CD8-positive, alpha-beta memory T cell (primary cell): ENCODE results near the gene GABBR1. TPM values are rescaled to one million over a fixed set of nuclear protein-coding genes. Genes with fewer than 3 reads are reported as not detected.

ENCODE experiments used
- CTCF ChIA-PET: fragments of 350-600 bp; sonication (Branson Sonifier 250); formaldehyde crosslinking; loops from one replicate; lab custom pipeline; 2021; ENCODE audit warnings: antibody characterized with exemption; lab: Charles Lee
- POLR2A ChIA-PET: fragments of 350-600 bp; sonication (Branson Sonifier 250); formaldehyde crosslinking; loops from one replicate; lab custom pipeline; 2021; ENCODE audit warnings: antibody characterized with exemption; lab: Charles Lee
- DNase-seq, 5 donors: peaks; one replicate each; pipeline versions ENCODE4 v3.0.0 to v3.0.0-alpha.2; 2020 to 2022; ENCODE audit warnings: mixed read lengths in 1 of 5
- H3K27ac ChIP-seq: one replicate; pipeline ENCODE4 v1.7.0; 2013; ENCODE audit warnings: low read depth, mild to moderate bottlenecking, low read length, moderate library complexity
- H3K27me3 ChIP-seq: 2 replicates; pipeline ENCODE4 v1.7.0; 2013; ENCODE audit warnings: low read length, mild to moderate bottlenecking; ENCODE audit not compliant: insufficient read depth, poor library complexity, severe bottlenecking
- H3K36me3 ChIP-seq: 2 replicates; pipeline ENCODE4 v1.7.0; 2013; ENCODE audit warnings: mild to moderate bottlenecking, low read length, moderate library complexity; ENCODE audit not compliant: insufficient read depth
- H3K4me1 ChIP-seq: 2 replicates; pipeline ENCODE4 v1.7.0; 2013; ENCODE audit warnings: mild to moderate bottlenecking, low read length, moderate library complexity; ENCODE audit not compliant: insufficient read depth
- H3K4me3 ChIP-seq: 2 replicates; pipeline ENCODE4 v1.7.0; 2013; ENCODE audit warnings: mild to moderate bottlenecking, low read length
- H3K9me3 ChIP-seq: 2 replicates; pipeline ENCODE4 v1.7.0; 2013; ENCODE audit warnings: mild to moderate bottlenecking, low read length
- H3K27ac Mint-ChIP-seq, 8 donors: one replicate each; pipeline ENCODE4 v1.8.0; 2020 to 2021; ENCODE audit warnings: mixed read lengths in 8 of 8, mild to moderate bottlenecking in 6 of 8, inconsistent platforms in 3 of 8, moderate library complexity in 3 of 8
- H3K27me3 Mint-ChIP-seq, 2 donors: one replicate each; pipeline ENCODE4 v1.8.0; 2020 to 2021; ENCODE audit warnings: mixed read lengths in 2 of 2, mild to moderate bottlenecking in 1 of 2, moderate library complexity in 1 of 2
- H3K36me3 Mint-ChIP-seq, 3 donors: one replicate each; pipeline ENCODE4 v1.8.0; 2020 to 2021; ENCODE audit warnings: mixed read lengths in 3 of 3, inconsistent platforms in 1 of 3, mild to moderate bottlenecking in 1 of 3
- H3K4me1 Mint-ChIP-seq, 3 donors: one replicate each; pipeline ENCODE4 v1.8.0; 2020 to 2021; ENCODE audit warnings: mixed read lengths in 3 of 3, inconsistent platforms in 1 of 3, mild to moderate bottlenecking in 1 of 3
- H3K4me3 Mint-ChIP-seq, 7 donors: one replicate each; pipeline ENCODE4 v1.8.0; 2020 to 2021; ENCODE audit warnings: mixed read lengths in 7 of 7, mild to moderate bottlenecking in 6 of 7, moderate library complexity in 4 of 7, inconsistent platforms in 2 of 7
- H3K9me3 Mint-ChIP-seq, 5 donors: one replicate each; pipeline ENCODE4 v1.8.0; 2020 to 2022; ENCODE audit warnings: mixed read lengths in 5 of 5, mild to moderate bottlenecking in 3 of 5, moderate library complexity in 2 of 5, inconsistent platforms in 1 of 5
- polyA plus RNA-seq: library from polyadenylated mRNA; unstranded; fragments of 300-500 nt; fragmentation: Illumina TruSeq; gene quantifications from one replicate; pipeline ENCODE4 v1.2.3, GENCODE V29; 2021
- total RNA-seq, 2 experiments: library from RNA; stranded (reverse); gene quantifications; one replicate each; pipeline ENCODE4 v1.2.3, GENCODE V29; 2021

Gene GABBR1
- total and polyA plus RNA-seq, 3 experiments from 2014 or later = 0.45 to 8.8 (median 8.3) TPM

GRCh38 chr6:29521006-29521680, 111.8 kb downstream of the GABBR1 start:
- H3K4me3 ChIP-seq = no peak overlapping the region
- H3K9me3 ChIP-seq = no peaks in the 10 kb centered on the region
- no peaks in the 10 kb centered on the region for H3K4me1 ChIP-seq
- Mint-ChIP-seq H3K36me3 (no peaks in the 10 kb centered on the region), H3K4me3 (no peak overlapping the region), H3K27ac (no peak overlapping the region), H3K4me1 (peaks cover 3 to 10% (median 7%) of the 10 kb centered on the region in 3 donors), H3K27me3 (peaks cover 13 to 21% of the 10 kb centered on the region in 2 donors), H3K9me3 (no peaks in the 10 kb centered on the region)
- CTCF ChIA-PET = interaction anchor here (0.8 kb wide), 1 partner anchor 1090 kb away, joined by 3 read pairs; no protein-coding TSS in a partner anchor
- DNase-seq = no peak
- POLR2A ChIA-PET = no interaction called here
- no peaks in the 10 kb centered on the region for H3K36me3 ChIP-seq
- H3K27ac ChIP-seq = no peak overlapping the region
- no peaks in the 10 kb centered on the region for H3K27me3 ChIP-seq

- H3K4me3 ChIP-seq = no peak overlapping the region
- H3K27ac Mint-ChIP-seq = no peak overlapping the region
- CTCF ChIA-PET = no interaction called here
- H3K27me3 ChIP-seq = no peaks in the 10 kb centered on the region
- H3K27me3 Mint-ChIP-seq = peaks cover 4 to 23% of the 10 kb centered on the region in 2 donors
- H3K4me1 ChIP-seq = no peaks in the 10 kb centered on the region
- POLR2A ChIA-PET = no interaction called here
- no peaks in the 10 kb centered on the region for H3K36me3 Mint-ChIP-seq
- no peaks in the 10 kb centered on the region for H3K36me3 ChIP-seq
- DNase-seq = no peak
- no peaks in the 10 kb centered on the region for H3K9me3 Mint-ChIP-seq
- no peaks in the 10 kb centered on the region for H3K9me3 ChIP-seq
- H3K4me3 Mint-ChIP-seq = no peak overlapping the region
- H3K27ac ChIP-seq = no peak overlapping the region
- H3K4me1 Mint-ChIP-seq = peaks cover 8 to 16% (median 13%) of the 10 kb centered on the region in 3 donors
These were observed 112.8 kb downstream of the GABBR1 start for GRCh38 chr6:29520232-29520631.

GRCh38 chr6:29519291-29520010, 113.5 kb downstream of the GABBR1 start:
- POLR2A ChIA-PET = no interaction called here

GRCh38 chr6:29517728-29518440, 115.1 kb downstream of the GABBR1 start:
- Histone ChIP-seq H3K4me3 (no peak overlapping the region), H3K27ac (no peak overlapping the region), H3K4me1 (no peaks in the 10 kb centered on the region), H3K36me3 (no peaks in the 10 kb centered on the region), H3K9me3 (no peaks in the 10 kb centered on the region), H3K27me3 (no peaks in the 10 kb centered on the region)
- CTCF ChIA-PET = no interaction called here
- POLR2A ChIA-PET = no interaction called here
- Mint-ChIP-seq H3K4me3 (no peak overlapping the region), H3K27ac (no peak overlapping the region), H3K4me1 (peaks cover 9 to 20% (median 16%) of the 10 kb centered on the region in 3 donors), H3K27me3 (peaks cover 7 to 17% of the 10 kb centered on the region in 2 donors), H3K36me3 (no peaks in the 10 kb centered on the region), H3K9me3 (no peaks in the 10 kb centered on the region)
- DNase-seq = no peak

More at GRCh38 chr6:29519291-29520010, 113.5 kb downstream of the GABBR1 start:
- no peak overlapping the region for H3K27ac Mint-ChIP-seq
- Histone ChIP-seq H3K36me3 (no peaks in the 10 kb centered on the region), H3K27ac (no peak overlapping the region), H3K4me1 (no peaks in the 10 kb centered on the region), H3K4me3 (no peak overlapping the region), H3K27me3 (no peaks in the 10 kb centered on the region), H3K9me3 (no peaks in the 10 kb centered on the region)
- H3K4me3 Mint-ChIP-seq = no peak overlapping the region
- H3K9me3 Mint-ChIP-seq = no peaks in the 10 kb centered on the region
- H3K27me3 Mint-ChIP-seq = peaks cover 7 to 23% of the 10 kb centered on the region in 2 donors
- H3K4me1 Mint-ChIP-seq = peaks cover 9 to 20% (median 16%) of the 10 kb centered on the region in 3 donors
- CTCF ChIA-PET = no interaction called here
- no peaks in the 10 kb centered on the region for H3K36me3 Mint-ChIP-seq
- DNase-seq = no peak

- Mint-ChIP-seq H3K36me3 (no peaks in the 10 kb centered on the region), H3K27ac (peak overlapping the region in 1 of 8 donors; percentile 38), H3K27me3 (peaks cover 10 to 20% of the 10 kb centered on the region in 2 donors), H3K4me1 (peaks cover 9 to 20% (median 16%) of the 10 kb centered on the region in 3 donors), H3K4me3 (no peak overlapping the region), H3K9me3 (no peaks in the 10 kb centered on the region)
- no peak overlapping the region for H3K4me3 ChIP-seq
- H3K36me3 ChIP-seq = no peaks in the 10 kb centered on the region
- DNase-seq = no peak
- H3K4me1 ChIP-seq = no peaks in the 10 kb centered on the region
- H3K9me3 ChIP-seq = no peaks in the 10 kb centered on the region
- CTCF ChIA-PET = no interaction called here
- POLR2A ChIA-PET = no interaction called here
- no peak overlapping the region for H3K27ac ChIP-seq
- H3K27me3 ChIP-seq = no peaks in the 10 kb centered on the region
These were observed 115.7 kb downstream of the GABBR1 start for GRCh38 chr6:29517245-29517644.

GRCh38 chr6:29516108-29516507, 116.9 kb downstream of the GABBR1 start:
- Histone ChIP-seq H3K4me1 (no peaks in the 10 kb centered on the region), H3K27me3 (no peaks in the 10 kb centered on the region), H3K36me3 (no peaks in the 10 kb centered on the region), H3K27ac (no peak overlapping the region), H3K9me3 (no peaks in the 10 kb centered on the region), H3K4me3 (no peak overlapping the region)
- no peaks in the 10 kb centered on the region for H3K36me3 Mint-ChIP-seq
- H3K27ac Mint-ChIP-seq = peak overlapping the region in 4 of 8 donors; percentile 6 to 89 (median 52)
- no peaks in the 10 kb centered on the region for H3K9me3 Mint-ChIP-seq
- CTCF ChIA-PET = no interaction called here
- peaks cover 9 to 20% (median 16%) of the 10 kb centered on the region in 3 donors for H3K4me1 Mint-ChIP-seq
- POLR2A ChIA-PET = no interaction called here
- H3K4me3 Mint-ChIP-seq = no peak overlapping the region
- DNase-seq = peak in 2 of 5 donors; percentile 17 to 57
- H3K27me3 Mint-ChIP-seq = peaks cover 10 to 22% of the 10 kb centered on the region in 2 donors

- no peaks in the 10 kb centered on the region for H3K4me1 ChIP-seq
- no peaks in the 10 kb centered on the region for H3K9me3 ChIP-seq
- no peaks in the 10 kb centered on the region for H3K27me3 ChIP-seq
- Mint-ChIP-seq H3K36me3 (no peaks in the 10 kb centered on the region), H3K4me1 (peaks cover 3 to 7% (median 6%) of the 10 kb centered on the region in 3 donors), H3K4me3 (no peak overlapping the region), H3K9me3 (peaks cover 0 to 2% (median 0%) of the 10 kb centered on the region in 5 donors), H3K27me3 (peaks cover 17 to 24% of the 10 kb centered on the region in 2 donors), H3K27ac (no peak overlapping the region)
- H3K4me3 ChIP-seq = no peak overlapping the region
- ChIA-PET CTCF (no interaction called here), POLR2A (no interaction called here)
- no peak for DNase-seq
- H3K27ac ChIP-seq = no peak overlapping the region
- no peaks in the 10 kb centered on the region for H3K36me3 ChIP-seq
These were observed 122.2 kb downstream of the GABBR1 start for GRCh38 chr6:29510746-29511300.
